HCEC 1CT (cell line): Measurements from ENCODE around the gene SMC3.
"Not testable (repeated sequence)": the region's sequence is repeated elsewhere in the genome, so short reads cannot be mapped to it uniquely, and the experiment has no call there.

Experiments used
- DNase-seq: peaks from one replicate; pipeline ENCODE4 v3.0.0-alpha.2; 2017

SMC3 gene

DNA sequence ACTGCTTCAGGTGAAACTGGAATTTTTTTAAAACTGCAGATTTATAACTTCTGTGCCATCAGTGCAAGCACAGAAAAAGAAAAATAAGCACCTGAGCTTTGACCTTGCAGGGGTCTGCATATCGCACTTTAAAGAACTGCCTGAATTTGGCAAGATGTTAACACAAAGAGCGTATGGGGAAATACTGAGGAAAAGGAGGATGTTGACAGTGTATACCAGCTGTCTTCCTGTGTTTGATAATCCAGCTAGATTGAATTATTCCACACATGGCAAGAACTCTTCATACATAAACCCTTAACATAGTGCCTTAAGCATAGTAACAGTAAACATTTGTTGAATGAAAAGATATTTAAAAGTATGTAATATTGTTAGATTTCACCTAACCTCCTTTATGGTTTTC, 30.0 kb downstream of the SMC3 start:
- DNase-seq: no peak

DNA sequence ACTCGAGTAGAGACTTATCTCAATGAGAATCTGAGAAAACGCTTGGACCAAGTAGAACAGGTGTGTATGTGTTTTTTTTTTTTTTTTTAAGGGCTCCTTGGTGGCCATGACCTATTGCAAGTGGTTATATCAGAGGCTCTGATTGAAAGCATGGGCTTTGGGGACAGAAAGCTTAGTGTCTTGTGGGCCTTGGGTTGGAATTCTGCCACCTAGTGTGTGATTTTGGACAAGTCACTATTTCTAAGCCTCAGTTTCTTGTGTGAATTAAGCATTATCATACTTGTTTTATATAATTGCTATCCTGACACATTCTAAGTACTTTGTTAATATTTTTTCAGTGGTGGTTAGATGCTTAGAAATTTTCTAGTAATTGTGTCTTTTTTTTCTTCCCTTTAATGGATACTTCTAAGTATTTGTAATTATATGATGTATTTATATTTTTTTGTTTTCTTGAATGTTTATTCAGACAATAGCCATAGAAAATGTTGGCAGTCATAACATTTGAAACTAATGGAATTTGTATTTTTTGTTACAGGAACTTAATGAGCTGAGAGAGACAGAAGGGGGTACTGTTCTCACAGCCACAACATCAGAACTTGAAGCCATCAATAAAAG, 33.1 kb downstream of the SMC3 start:
- peak; percentile 59 for DNase-seq

DNA sequence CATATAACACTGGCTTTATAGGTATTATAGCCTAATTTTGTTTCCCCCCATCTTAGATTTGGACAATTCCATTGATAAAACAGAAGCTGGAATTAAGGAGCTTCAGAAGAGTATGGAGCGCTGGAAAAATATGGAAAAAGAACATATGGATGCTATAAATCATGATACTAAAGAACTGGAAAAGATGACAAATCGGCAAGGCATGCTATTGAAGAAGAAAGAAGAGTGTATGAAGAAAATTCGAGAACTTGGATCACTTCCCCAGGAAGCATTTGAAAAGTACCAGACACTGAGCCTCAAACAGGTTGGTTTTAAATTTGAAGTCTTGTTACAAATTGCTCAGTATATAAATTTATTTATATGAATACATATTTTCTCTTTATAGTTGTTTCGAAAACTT, 34.1 kb downstream of the SMC3 start:
- DNase-seq: no peak

DNA sequence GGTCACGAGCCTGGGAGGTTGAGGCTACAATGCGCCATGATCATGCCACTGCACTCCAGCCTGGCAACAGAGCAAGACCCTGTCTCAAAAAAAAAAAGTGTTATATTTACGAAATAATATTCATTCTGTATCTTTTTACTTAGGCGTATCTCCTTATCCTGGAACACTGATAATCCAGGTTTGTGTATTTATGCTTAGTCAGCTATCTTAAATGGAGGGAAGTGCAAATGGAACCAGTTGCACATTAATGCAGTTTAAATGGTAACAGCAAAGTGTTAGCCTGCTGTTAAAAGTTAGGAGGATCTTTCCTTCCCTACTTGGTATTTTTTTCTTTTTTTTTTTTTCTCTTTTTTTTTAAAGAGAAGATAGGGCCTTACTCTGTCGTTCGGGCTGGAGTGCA, 40.6 kb downstream of the SMC3 start:
- no peak for DNase-seq

DNA sequence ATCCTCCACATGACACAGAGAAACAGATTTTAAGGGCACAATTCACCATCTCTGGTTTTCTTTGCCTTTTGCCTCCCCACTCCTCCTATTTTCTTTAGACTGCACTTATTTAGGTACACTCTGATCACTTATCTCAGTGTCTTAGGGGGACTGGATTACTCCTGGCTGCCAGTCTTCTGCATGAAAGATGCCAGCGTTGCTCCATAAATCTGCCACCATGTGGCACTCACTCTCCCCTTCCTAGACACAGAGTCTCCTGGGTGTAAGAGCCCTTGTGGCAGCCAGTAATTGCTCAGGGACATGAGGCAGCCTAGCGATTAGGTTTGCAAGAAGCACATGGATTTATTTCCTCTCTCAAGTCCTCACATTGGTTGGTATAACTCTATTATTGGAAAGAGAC, 42.1 kb downstream of the SMC3 start:
- no peak for DNase-seq

DNA sequence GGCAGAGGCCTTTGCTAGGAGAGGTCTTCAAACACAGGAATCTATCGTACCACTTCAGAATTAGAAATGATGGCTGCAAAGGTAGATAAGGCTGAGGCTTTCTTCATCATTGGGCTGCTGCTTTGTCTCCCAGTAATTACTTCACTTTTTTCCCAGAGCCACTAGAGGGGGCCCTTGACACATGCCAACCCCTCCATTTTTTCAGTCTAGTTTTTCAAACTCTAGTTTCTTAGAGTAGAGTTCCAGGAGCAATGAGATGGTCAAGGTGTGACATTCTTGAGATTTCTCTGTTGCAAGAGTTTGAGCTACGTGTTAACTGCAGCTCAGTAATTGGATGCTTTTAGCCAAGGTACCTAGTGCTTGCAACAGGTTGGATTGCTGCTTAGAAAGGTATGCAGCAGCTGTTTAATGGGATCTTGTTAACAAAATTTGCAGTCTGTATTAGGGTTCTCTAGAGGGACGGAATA, 42.8 kb downstream of the SMC3 start:
- DNase-seq: peak; percentile 42

DNA sequence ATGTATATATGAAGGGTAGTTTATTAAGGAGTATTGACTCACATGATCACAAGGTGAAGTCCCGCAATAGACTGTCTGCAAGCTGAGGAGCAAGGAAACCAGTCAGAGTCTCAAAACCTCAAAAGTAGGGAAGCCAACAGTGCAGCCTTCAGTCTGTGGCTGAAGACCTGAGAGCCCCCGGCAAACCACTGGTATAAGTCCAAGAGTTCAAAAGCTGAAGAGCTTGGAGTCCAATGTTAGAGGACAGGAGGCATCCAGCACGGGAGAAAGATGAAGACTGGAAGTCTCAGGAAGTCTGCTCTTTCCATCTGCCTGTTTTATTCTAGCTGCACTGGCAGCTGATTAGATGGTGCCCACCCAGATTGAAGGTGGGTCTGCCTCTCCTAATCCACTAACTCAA, 43.3 kb downstream of the SMC3 start:
- not testable (repeated sequence) for DNase-seq

DNA sequence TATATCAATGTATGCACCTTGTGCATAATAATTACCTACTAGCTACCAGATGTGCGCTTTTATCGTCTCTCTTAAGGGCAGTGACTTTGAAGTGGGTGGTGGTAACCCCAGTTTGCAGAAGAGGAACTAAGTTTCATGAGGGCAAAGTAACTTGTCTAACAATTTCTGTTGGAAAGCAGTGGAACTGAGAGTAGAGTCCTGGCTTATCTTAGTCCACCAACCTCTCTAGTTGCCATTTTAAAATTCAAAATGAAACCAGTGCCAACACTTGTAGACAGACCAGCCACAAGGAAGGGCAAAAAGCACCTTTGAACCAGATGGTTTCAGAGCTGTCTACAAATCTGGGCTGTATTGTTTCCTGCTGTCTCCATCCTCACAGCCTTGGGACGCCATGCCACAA, 44.6 kb downstream of the SMC3 start:
- no peak for DNase-seq

DNA sequence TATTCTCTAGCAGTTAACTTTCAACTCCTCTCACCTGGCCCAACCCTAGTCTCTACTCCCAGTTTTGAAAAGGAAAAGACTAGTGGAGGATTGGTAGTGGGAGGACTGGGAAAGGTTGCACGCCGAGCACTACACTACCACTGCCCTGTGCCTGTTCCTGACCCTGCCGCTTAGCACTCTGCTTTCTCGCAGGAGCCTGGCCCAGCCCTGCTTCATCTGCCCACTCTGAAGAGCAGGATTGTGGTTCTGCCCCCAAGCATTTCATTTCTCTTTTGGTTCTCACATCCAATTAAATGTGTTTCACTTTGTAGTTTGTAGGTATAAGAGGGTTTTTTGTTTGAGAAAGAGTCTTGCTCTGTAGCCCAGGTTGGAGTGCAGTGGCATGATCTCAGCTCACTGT, 45.1 kb downstream of the SMC3 start:
- DNase-seq: no peak

DNA sequence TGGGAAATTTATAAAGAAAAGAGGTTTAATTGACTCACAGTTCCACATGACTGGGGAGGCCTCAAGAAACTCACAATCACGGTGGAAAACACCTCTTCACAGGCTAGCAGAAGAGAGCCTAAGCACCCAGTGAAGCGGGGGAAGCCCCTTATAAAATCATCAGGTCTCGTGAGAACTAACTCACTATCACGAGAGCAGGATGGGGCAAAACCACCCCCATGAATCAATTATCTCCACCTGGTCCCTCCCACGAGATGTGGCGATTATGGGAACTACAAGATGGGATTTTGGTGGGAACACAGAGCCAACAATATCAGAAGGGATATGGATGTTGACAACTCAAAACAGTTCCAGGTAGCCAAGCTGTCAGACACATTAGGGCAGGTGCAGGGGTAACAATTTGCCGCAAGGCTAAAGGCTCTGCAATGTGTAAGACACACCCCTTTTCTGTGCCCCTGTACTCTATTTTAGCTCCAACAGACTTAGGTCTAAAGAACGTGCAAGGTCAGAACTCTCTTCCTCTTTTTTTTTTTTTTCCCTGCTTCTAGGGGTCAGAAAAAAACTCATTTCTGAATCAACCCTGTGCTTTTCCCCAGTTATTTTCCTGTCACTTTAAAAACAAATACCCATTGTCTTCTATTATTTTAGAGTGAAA, 46.0 kb downstream of the SMC3 start:
- DNase-seq: no peak

DNA sequence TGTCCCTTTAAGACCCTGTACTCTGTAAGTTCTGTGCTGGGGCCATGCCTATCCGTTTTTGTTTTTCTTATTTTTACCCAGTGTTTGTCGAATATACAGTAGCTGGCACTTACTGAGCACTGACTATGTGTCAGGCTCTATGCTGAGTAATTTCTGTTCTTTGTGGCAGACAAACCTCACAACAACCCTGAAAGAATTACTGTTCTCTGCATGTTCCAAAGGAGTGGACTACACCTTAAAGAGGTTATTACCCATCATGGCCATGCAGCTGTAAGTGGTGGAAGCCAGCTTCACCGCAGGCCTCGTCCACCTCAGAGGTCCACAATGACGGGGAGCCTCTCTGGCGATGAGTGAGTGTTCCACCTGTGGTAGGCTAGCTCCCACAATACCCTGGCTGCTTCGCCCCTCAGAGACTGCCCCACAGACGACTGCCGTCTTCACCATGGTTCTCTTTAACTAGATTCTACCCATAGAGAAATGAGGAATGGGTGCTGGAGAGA, 46.6 kb downstream of the SMC3 start:
- DNase-seq: no peak

DNA sequence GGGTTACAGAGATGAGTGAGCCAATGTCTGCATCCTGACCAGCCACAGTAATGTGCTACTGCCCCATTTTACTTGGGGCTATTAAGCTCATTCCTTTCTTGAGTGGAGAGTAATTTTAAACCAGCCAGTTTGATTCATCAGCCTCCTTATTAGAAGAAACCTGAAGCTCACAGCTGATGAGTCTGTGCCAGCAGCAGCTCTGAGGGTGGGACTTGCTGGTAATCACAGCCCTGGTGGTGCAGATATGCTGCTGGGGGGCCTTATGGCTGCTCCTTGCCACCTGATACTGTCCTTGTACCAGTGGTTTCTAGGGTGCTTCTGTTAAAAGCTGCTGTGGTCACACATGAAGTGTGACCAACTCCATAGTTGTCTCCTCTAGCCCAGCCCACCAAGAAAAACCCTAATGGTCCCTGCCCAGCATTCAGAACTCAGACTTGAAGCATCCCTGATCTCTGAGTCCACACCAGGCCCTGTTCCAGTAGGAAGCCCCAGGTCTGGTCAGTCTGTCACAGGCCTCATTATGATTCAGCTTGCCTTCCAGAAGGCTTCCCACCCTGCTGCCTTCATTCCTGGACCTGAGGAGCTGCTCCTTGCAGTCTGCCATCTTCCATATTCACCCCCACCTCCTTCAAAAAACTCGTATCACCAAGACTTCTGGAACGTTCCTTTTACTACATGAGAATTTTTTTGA, 47.7 kb downstream of the SMC3 start:
- DNase-seq: no peak

DNA sequence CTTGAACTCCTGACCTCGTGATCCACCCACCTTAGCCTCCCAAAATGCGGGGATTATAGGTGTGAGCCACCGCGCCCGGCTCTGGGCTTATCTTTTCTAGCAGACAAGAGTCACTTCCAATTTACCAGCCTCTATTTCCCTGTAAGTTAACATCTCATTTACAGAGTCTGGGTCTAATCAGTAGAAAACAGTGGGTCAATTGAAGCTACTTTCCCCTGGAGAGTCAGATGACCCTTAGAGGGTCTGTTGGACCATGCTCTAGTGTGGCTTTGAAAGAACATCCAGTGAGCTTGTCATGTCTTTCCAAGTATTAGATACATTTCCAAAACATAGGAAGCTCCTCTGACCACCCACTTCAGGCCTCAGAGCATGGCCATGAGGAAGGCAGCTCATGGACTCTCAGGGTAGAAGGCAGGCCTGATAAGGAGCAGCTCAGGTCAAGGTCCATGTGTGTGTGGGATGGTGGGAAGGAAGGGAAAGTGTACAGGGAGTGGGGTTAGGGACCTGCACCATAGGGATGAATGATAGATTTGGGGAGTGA, 49.1 kb downstream of the SMC3 start:
- DNase-seq: no peak

DNA sequence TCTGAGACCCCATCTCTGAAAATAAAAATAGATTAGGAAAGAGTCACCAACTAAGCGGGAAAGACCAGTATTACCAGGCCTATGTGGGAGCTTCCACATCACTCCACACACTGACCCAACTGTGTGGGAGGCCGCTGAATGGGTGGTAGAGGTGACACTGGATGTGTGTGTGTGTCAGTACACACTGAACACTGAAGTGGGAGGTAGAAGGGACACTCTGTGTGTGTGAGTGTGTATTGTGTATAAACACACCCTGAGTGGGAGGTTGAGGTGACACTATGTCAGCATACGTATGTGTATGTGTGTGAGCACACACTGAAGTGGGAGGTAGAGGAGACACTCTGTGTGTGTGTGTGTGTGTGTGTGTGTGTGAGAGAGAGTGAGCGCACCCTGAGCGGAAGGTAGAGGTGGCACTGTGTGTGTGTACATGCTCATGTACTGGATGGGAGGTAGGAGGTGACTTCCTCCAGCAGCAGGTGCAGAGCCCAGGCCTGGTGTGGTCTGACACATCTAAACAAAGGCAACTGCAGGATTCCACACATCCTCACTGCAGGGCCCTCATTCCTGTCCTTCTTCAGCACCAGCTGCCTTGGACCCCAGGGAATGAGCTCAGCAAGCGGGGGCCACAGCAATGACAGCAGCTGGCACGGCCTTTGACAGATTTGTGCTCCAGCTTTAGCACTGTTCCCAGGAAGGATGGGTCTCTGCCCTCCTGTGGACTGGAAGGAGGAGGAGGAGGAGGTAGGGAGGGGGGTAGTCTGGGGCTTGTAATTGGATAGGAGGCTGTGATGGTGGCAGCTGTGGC, 50.1 kb downstream of the SMC3 start:
- DNase-seq: no peak

DNA sequence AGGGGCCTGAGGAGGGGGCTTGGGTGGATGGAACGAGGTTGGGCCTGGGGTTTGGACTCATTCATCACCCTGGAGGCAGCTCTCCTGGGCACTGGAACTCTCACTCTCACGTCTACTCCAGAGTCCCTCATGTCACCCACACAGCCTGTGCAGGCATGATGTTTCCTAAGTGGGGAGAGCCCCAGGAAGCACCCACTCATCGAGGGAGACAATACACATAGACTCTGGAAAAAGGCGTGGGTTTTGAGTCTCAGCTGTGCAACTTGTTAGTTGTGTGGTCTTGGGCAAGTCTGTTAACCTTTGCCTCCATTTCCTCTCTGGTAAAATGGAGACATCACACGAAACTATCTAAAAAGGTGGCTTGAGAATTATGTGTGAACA, 50.7 kb downstream of the SMC3 start:
- DNase-seq: no peak

DNA sequence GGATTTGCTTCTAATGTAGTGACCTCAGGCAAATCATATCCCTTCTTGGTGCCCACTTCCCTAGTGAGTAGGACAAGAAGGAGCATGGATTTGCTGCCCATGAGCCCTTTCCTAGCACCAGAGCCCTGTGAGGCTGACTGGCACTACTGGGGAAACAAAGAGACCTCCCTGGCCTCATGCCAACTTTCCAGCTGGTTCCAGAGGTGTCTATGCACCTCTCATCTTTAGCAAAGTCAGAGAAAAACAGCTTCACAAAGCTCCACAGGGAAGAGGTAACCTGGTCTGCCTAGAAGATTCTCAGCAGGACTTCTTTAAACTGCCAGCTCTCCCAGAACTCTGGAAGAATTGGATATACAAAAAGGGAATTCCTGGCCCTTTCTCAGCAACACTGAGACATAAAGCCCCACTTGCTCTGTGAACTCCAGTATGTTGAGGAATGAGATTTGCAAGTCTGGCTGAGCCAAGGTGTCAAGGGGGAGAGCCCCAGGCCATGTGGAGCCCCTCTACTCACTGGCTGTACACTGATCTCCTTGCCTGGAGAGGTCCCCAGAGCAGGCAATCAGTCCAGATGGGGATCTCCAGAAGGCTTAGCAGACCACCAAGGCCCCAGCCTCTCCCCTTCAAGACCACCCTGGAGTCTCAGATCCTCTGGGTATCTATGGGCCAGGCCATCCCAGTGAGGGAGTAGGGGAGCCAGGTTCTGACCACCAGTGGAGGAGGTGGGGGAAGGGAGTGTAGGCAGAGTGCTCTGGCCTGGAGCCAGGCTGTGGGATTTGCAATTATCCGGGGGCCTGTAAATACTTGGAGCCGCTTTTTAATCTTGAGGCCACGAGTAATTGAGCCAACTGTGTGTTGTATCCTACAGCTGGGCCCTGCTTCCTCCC, 52.3 kb downstream of the SMC3 start:
- DNase-seq: no peak

DNA sequence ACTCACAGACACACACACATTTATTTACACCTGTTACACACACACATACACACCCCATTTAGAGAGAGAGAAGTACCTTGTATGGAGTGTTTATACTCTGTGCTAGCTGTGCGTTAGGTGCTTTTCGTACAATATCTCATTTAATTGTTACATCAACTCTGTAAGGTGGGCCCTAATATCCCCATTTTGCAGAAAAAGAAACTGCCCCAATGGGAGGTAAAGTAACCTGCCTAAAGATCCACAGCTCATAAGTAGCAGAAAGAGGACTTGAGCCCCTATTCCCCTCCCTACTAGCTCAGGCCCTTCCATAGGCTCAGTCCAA, 52.9 kb downstream of the SMC3 start:
- DNase-seq: no peak

DNA sequence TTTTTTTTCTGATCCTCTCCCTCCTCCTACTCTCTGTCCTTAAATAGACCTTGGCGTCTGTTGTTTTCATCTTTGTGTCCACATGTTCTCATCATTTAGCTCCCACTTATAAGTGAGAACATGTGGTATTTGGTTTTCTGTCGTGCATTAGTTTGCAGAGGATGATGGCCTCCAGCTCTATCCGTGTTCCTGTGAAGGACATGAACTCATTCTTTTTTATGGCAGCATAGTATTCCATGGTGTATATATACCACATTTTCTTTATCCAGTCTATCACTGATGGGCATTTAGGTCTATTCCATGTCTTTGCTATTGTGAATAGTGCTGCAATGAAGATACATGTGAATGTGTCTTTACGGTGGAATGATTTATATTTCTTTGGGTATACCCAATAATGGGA, 55.8 kb downstream of the SMC3 start:
- DNase-seq: not testable (repeated sequence)

DNA sequence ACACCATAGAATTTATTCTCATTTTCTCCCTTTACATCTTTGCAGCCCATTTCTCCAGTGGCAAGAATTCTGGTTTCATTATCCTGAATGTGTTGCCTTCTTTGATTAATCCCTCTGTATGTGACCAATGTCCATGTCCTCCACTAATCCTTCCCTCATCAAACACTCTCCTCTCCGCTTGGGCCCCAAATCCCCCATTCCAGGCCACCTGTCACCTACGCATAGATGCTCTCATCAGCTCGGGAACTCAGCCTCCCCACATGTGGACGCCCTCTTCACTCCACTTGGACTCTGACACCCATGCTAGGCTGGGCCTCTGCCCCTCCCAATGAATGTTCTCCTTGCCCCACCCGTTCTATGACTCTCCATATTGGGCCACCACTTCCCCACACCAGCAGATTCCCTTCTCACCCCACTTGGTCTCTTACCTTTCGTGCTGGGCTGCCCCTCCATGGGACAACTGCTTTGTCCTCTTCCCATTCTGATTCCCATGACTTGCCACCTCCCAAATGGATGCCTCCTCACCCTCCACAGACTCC, 57.9 kb downstream of the SMC3 start:
- DNase-seq: no peak

DNA sequence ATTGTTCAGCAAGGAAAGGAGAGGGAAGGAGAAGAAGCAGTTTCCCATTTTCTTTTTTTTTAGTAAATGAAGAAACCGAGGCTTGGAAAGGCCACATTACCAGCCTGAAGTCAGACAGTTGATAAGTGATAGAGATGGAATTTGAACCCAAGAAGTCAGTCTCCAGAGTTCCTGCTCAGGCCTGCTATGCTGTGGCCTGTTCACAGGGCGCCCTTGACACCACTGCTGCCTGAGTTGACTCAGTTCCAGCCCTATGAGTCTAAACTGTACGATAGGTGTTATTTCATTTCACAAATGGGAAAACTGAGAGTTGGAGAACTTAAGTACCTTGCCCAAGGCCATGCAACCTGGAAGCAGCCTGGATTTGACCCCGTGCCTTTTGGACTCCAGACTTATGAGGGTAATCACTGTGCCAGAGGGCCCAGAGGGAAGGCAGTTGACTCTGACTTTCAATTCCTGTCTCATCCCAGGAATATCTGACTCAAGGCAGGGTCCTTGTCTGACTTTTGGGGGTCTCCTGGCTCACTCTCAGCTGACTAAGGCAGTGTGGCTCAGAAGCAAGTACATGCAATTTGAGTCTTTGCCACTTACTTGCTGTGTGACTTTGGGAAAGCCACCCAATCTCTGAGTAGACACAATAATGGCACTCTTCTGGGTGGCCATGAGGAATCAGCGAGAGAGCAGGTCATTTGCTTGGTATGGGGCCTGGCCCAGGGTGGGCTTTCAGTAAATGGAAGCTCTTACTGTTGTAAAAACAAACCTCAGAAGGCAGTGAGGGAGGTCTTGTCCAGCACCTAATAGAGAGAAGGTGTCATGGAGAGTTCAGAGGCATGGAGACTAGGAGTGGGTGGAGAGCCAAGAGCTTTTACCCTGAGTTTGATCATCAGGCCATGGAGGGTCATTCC, 58.7 kb downstream of the SMC3 start:
- DNase-seq: no peak

DNA sequence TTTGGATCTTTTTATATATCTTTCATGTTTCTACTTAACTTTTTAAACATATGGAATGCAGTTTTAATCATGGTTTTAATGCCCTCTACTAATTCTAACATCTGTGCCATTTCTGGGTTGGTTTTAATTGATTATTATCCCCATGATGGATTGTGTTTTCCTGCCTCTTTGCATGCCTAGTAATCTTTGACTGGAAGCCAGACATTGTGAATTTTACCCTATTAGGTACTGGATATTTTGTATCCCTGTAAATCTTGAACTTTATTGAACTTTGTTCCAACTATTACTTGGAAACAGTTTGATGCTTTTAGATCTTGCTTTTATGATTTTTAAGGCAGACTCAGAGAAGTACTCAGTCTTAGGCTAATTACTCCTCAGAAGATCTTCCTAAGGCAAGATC, 60.7 kb downstream of the SMC3 start:
- no peak for DNase-seq
